Stimulated activated CD4-positive, alpha-beta T cell treated with anti-CD3 and anti-CD28 coated beads, Interleukin-1b, Interleukin-23, amount 100 ng/mL, for 24 hours (primary cell): Measurements from ENCODE around the gene EID1.
"Not testable (repeated sequence)": the region's sequence is repeated elsewhere in the genome, so short reads cannot be mapped to it uniquely, and the experiment has no call there.

Experiments
- DNase-seq, 4 experiments: peaks; one replicate each; pipeline ENCODE4 v3.0.0-alpha.2; 2020; ENCODE audit warnings: low read depth in 4 of 4, low spot score in 1 of 4

EID1 gene, protein sequence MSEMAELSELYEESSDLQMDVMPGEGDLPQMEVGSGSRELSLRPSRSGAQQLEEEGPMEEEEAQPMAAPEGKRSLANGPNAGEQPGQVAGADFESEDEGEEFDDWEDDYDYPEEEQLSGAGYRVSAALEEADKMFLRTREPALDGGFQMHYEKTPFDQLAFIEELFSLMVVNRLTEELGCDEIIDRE

DNA sequence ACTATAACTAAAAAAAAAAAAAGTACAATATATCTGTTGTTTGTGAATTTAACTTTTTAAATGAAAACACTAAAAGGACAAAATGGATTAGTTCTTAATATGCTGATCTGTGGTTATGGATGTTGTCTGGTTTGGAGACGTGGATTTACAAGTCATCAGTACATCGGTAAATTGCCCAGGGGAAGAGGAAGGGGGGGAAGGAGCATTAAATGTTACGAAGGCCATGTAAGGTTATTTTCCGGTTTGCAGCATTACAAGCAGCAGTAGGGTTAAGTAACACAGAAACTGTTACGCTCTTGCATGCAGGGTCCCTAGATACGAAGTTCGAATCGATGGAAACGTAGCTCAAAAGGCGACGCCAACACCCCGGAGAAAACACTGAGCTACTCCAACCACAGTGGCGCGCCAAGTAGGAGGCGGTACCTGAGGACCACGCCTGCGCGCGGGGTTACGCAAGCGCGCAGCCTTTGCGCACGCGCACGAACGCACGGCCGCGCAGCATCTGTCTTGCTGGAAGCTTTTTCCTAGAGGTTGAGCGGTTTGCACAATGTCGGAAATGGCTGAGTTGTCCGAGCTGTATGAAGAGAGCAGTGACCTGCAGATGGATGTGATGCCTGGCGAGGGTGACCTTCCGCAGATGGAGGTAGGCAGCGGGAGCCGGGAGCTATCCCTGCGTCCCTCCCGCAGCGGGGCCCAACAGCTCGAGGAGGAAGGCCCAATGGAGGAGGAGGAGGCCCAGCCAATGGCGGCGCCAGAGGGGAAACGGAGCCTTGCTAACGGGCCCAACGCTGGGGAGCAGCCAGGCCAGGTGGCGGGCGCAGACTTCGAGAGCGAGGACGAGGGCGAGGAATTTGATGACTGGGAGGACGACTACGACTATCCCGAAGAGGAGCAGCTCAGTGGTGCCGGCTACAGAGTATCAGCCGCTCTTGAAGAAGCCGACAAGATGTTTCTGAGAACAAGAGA is at the start of gene EID1:
Gene EID1 (plus strand): TSS at position 505 of the 966 bp plus-strand sequence. CDS start 43 bp downstream, at position 548.
- peak; percentile 68 to 86 (median 82) for DNase-seq

DNA sequence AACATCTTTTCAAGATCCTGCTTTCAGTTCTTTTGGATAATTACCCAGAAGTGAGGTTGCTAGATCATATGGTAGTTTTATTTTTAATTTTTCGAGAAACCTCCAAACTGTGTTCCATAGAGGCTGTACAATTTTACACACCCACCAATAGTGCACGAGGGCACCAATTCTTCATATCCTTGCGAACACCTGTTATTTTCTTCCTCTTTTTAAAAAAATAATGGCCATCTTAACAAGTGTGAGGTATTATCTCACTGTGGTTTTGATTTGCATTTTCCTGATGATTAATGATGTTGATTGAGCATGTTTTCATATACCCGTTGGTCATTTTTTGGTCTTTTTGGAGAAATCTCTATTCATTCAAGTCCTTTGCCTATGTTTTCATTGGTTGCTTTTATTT is 49.5 kb upstream of the EID1 start:
- no peak for DNase-seq

DNA sequence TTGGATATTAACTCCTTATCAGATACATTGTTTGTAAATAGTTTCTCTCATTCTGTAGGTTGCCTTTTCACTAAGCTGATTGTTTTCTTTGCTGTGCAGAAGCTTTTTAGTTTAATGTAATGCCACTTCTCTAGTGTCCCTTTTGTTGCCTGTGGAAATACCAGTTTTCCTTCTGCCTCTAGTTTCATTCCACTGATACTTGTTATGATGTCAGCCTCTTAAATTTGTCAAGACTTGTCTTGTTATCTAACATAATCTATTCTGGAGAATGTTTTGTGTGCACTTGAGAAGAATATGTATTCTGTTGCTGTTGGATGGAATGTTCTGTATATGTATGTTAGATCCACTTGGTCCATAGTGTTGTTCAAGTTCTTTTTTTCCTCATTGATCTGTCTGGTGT is 49.0 kb upstream of the EID1 start:
- no peak for DNase-seq

DNA sequence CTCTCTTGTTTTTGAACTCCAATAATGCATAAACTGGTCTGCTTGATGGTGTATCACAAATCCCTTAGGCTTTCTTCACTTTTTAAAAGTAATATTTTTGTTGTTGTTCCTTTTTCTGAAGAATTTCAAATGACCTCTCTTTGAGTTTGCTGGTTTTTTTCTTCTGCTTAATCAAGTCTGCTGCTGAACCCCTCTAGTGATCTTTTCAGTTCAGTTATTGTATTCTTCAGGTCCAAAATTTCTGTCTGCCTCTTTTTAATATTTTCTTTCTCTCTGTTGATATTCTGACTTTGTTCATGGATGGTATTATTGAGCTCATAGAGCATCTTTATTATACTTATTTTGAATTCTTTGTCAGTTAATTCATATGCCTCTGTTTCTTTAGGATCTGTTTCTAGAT is 45.3 kb upstream of the EID1 start:
- DNase-seq = no peak

DNA sequence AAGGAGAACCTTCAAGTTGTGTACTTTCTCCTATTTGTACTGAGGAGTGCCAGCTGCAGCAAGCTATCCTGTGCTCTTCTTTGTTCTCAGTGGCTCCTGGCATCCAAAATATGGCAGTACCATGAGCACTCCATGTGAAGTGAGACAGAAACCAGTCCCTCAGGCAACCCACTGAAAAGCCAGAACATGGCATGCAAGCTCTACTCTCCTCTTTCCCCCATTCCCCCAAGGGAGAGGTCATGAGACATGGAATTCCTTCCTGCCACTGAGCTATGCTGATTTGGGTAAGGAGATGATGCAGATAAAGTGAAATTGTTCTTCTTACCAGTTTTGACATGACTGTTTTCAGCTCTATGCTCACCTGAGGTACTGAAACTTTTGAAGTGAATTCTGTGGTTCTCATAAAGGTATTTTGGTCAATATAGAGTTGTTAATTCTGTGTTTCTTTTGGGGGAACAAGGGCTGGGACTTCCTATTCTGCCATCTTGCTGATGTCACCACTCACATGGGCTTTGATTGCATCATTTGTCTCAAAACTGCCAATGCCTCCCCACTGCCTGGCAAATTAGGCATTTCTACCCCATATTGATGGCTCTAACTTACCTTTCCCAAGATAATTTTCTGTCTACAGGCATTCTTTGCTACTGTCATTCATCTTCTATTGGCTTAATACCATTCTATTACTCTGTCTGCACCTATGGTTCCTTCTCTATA is 44.3 kb upstream of the EID1 start:
- no peak for DNase-seq

DNA sequence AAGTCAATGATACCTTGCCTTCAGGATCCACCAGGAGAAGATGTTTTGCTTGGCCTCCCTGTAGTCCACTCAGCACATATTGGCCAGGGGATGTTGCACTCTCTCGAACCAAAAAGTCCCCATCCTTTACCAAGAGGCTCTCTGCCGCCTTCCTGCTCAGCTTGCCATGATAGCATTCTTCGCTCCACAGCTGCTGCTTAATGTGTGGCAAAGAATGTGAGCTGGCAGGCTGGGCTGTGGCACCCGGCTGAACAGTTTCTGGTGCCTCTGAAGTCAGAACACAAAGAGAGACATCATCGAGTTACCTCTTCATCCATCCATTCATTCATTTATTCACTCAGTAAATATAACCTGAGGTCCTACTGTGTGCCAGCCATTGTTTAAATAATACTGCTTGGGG is 43.2 kb upstream of the EID1 start:
- no peak for DNase-seq

DNA sequence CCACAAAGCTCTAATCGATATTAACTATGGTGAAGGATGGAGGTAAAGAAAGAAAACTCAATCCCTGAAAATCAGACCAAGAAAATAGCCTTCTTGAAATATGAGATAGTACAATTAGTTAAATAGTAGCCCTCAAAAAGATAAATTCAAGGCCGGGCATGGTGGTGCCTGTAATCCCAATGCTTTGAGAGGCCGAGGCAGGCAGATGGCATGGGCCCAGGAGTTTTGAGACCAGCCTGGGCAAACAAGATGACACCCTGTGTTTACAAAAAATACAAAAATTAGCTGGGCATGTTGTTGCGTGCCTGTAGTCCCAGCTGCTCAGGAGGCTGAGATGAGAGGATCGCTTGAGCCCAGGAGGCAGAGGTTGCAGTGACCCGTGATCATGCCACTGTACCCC is 35.4 kb upstream of the EID1 start:
- DNase-seq = no peak

DNA sequence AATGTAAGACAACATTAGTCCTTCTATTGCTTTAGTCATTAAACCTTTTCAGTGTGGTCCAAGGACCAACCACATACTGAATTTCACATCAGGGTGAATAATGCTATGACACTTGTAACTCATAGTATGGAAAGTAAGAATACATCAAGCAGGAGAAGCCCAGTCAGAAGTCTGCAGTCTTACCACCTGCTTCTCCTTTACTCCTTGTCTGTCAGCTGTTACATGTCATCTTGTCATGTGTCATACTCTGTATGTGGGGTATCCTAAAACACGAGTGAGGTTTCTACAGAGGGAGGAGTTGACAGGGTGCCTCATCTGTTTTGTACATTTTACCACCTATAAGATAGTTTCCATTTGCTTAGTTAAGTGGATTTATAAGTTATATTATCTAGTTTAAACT is 32.8 kb upstream of the EID1 start:
- no peak for DNase-seq

DNA sequence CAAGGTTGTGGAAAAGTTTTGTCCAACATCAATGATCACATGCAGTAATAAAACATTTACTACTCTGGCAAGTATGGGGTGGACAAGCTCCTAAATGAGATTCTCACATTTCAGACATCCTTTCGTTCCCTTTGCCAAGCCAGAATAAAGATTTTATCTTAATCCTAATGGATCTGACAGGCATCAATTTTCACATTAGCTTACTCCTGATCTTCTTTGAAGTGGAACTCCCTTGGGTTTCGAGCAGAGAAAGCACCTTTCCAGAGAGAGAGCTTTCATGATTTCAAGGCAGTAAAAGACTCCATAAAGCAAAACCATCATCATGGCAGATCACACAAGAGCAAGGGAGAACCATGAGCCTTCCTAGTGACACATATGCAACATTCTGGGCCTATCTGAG is 27.3 kb upstream of the EID1 start:
- DNase-seq = no peak

DNA sequence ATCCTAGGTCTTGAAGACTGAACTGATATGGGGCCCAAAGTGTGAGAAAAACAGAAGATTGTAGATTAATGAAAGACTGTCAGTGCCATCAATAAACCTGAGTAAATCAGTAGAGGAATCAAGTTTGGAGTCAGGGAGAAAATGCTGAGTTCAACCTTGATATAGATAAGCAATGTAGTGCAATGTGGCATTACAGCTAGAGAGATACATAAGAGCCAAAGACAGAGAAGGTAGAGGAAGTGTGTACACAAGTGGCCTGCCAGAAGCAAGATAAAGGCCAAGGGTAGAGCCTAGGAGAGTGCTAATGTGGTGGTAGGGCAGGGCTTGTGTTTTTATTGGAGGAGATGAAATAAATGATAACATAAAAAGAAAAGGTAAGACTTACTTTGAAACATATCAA is 26.0 kb upstream of the EID1 start:
- DNase-seq = no peak

DNA sequence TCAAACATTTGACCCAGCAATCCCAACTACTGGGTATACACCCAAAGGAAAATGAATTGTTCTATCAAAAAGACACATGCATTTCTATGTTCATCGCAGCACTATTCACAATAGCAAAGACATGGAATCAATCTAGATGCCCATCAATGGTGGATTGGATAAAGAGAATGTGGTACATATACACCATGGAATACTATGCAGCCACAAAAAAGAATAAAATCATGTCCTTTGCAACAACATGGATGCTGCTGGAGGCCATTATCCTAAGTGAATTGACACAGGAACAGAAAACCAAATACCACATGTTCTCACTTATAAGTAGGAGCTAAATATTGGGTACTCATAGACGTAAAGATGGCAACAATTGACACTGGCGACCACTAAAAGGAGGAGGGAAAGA is 23.5 kb upstream of the EID1 start:
- not testable (repeated sequence) for DNase-seq

DNA sequence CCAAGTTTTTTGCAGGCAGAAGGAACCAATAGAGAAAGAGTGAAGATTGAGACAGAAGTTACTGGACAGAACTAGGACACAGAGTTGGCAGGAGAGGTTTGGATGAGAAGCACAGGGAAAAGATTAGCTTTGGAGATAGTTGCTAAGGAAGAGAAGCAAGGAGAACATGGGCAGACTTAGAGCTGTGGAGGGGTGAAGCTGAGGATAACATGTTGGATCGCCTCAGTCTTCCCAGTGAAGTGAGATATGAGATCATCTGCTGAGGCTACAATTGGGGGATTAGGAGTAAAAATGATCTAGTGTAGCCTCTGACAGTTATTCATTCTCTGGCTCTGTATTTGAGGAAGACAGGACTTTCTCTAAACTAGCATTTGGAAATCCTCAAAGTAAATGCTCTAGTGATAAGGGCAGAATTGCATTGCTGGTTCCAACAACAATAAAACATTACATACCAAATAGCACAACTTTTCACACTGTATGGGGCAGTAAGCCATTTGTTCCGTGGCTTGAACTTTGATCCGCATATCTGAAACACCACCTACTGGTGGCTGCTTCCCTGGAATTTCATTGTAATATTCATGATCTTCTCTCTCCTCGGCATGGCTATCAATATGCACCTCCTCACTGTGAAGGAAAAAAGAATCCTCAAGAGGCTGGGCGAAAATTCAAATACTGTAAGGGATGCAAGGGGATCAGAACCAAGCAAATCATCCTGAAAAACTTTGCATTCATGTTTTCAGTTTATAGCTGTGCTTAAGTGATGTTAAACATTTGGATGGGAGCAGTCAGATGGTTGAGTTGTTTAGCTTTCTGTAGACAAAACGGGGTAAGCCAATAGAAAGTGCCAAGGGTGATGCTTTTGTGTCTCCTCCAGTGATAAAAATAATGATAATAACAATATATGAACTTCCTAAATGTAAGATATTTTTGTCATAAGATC is 22.2 kb upstream of the EID1 start:
- DNase-seq = no peak

DNA sequence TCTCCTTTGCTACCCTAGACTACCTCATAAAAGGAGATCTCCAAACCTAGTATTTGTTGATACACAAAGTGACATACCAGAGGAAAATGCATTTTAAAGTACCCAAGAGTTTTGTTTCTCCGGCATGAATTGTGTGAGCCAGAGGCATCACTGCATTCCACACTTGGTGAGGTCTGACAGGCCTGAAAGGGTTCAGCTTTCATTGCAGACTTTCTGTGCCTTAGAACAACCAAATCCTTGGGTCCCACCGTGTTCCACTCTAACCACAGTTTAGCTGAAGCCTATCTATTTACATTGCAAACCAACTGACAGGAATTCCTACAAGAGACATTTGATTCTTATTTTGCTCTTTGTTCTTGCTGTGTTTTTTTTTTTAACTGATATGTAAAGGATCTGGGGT is 21.0 kb upstream of the EID1 start:
- no peak for DNase-seq

DNA sequence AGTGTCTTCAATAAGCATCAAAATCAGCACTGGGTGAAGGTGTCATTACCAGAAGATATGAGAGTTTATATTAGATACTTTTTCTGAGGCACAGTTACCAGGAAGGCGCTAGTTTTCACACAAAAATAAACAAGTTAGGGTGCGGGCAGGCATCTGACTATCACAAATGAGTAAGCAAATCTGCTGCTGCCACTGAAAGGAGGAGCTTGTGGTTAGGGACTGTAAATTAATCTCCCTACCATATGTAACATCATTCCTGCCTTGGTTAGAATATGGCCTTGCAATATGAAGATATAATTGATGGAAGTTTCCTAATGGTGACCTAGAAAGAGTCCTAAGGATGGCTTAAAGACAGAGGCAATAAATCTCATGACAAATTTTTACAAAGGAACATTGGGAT is 19.5 kb upstream of the EID1 start:
- no peak for DNase-seq

DNA sequence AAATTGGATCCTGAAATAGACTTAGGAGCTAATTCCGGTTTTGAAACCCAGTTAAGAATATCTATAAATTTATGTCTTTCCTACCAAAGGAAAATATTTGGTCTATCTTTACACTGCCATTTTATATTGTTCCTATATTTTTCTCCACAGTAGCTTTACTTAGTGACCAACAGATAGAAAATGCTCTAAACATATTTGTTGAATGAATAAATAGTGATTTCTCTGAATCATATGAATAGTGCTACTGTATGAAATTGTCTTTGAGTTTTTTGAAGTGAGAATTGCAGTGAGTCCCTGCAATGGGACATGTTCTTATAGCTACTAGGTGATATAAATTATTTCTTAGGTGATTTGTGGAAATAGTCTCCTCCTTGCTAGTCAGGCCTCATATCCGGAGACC is 18.5 kb upstream of the EID1 start:
- no peak for DNase-seq

DNA sequence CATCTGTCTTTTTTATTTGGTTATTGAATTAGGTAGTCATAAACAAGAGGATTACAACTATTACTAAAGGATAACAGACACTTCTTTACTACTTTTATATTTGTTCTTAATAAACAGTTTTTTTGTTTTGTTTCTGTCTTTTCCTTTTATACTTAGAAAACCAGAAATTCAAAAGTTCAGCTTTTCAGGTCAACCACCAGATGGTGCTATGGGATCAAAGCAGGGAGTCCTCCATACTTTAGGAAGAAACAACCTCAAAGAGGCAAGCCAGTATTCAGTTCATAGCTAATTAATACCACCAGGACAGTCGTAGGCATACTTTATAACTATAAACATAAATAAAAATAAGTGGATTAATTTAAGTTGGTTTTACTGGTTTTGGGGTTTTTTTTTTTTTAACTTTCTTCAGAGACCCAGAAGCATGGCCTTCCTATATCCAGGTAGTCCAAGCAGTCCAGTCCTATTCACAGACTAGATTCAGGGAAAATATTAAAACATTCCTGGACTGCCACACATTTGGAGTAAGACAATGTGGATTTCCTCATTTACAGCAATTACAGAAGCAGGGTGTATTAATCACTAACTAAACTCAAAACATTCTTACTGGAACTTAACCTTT is 16.0 kb upstream of the EID1 start:
- DNase-seq = no peak

DNA sequence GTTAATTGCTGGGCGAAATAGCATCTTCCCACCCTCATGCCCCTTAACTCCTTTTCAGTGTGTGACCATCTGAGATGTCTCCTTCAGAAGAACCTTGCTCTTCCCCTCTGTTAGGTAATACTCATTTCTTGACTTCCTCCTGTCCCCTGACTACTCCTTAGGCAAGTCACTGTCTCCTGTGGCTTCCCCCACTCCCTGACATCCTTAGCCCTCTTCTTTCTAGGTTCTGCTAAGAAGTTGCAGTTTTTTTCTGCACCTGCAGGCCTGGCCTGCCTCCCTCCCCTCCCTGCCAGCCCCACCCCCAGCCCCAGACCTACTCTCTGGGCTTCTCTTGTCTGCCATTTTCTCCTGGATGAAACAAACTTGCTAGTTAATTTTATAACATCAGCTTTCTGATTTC is 15.2 kb upstream of the EID1 start:
- no peak for DNase-seq

DNA sequence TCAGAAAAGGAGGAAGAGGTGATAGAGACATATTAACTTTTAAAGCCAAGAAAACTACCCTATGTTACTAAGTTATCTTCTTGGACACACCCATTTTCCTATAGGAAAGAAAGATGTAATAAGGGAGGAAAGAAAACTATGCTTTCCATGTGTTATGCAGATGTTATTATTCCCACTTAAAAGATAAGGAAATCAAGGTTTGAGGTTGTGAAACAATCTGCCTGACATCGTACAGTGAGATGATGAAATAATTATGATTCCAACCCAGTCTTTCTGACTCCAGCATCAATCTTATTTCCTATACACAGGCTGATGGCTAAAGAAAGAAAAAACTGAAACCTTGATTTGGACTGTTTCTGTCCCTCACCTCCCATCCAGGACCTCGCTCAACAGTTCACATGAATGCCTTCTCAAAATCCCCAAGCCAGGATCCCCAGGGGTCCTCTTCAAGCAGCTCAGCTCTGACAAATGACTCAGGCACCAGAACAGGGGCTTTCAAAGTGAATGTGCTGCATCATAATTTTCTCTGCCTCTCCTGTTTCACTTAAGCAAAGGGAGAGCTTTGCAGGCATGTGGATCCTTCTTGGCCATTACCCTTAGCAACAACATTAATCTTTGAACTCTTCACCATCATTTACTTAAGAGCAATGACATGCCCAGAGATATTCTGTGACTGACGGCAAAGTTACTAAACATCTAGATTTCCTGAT is 12.4 kb upstream of the EID1 start:
- DNase-seq = no peak

DNA sequence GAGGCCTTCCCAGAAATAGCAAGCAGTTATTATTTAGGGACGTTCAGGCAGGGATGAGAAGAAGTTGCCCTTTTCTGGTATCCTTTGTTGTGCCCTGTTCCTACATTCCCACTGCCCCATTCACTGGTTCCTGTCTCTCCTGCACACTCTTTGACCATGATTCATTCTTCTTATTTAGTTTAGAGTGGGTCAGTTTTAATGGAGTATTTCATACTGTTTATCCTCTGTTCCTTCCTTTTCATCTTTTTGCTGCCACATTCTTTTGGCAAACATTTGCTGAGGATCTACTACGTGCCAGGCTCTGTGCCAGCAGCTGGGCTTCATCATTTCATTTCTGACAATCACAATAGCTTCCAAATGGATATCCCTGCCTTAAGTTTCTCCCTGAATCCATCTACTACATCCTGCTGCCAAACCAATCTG is 11.8 kb upstream of the EID1 start:
- DNase-seq = no peak

DNA sequence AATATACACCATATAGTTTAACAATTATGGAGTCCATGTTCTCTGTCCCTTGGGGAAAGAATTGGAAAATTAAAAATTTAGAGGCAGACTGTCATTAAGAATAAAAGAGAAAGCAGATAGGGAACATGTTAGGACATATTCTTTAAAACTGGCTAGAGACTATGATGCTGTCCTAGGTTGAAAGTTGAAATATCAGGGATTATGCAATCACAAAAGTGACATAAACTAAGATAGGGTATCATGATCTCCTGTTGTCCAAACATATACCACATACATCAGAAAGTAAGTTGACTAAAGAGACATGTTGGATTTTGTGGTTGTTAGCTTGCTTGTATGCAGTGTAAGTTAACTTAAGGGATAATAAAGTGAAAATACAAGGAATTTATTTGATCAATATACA is 9.9 kb upstream of the EID1 start:
- no peak for DNase-seq
